ENCODE measurements around the gene FERMT1. TPM values are rescaled to one million over a fixed set of nuclear protein-coding genes. Genes with fewer than 3 reads are reported as not detected.
"Not testable (repeated sequence)": the region's sequence is repeated elsewhere in the genome, so short reads cannot be mapped to it uniquely, and the experiment has no call there.

The FERMT1 gene
- total RNA-seq, 1 donor from 2014 or later, result 1.3 TPM

DNA sequence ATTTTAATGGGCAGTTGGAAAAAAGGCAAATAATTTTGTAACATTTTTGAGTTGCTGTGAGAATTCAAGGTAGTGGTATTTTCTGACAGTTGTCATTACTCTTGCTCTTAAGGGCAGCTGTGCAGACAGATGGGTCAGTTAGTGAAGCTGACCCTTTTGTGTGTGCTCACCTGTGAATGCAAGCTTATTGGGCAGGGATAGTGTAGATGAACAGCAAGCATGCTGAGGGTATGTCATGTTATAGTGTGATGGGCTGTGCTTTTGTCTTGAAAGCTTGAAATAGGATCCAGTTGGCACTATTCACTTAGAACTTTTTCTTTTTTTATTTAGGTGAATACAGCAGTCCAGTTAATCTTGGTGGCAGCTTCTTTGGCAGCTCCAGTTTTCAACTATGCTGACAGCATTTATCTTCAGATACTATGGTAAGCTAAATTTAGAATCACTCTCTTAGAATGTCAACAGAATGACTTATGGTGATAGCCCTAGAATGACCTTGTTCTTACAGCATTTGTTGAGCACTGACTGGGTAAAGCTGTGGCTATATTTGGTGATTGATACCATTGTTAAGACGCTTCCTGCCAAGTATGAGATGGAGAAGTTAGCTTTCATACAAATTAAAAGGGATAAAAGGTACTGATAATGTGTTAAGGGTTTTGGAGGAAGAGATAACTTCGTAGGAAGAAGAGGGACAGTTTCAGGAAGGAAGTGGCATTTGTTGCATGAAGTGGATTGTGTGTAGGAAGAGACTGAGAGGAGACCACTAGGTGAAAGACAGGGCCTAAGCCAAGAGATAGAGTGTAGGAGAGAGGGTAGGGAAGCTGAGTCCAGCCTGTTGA is 88.5 kb downstream of the FERMT1 start:
- H3K27ac ChIP-seq, result no peak overlapping the region
- H4K20me1 ChIP-seq (ENCODE audit: low read depth), result peaks cover 25% of the 10 kb centered on the region
- Mint-ChIP-seq H3K36me3 (peaks cover 21% of the 10 kb centered on the region), H3K27me3 (ENCODE audit: insufficient read depth, low read depth) (peaks cover under 1% of the 10 kb centered on the region), H3K9me3 (no peaks in the 10 kb centered on the region), H3K4me1 (peaks cover 12% of the 10 kb centered on the region), H3K27ac (no peak overlapping the region), H3K4me3 (no peak overlapping the region)
- DNase-seq (ENCODE audit: low spot score), result no peak
- H3K4me3 ChIP-seq, result no peak overlapping the region
- H3K9me3 ChIP-seq (ENCODE audit: low read depth), result no peaks in the 10 kb centered on the region
- H3F3A ChIP-seq (ENCODE audit: low read depth), result no peaks in the 10 kb centered on the region
- H3K9ac ChIP-seq, result no peak overlapping the region
- peaks cover 9% of the 10 kb centered on the region for H3K36me3 ChIP-seq
- no peaks in the 10 kb centered on the region for H3K4me1 ChIP-seq
- TF ChIP-seq EZH2 (IDR thresholded peaks at IDR 0.05), result no peak
- TF ChIP-seq, protein P1, sequence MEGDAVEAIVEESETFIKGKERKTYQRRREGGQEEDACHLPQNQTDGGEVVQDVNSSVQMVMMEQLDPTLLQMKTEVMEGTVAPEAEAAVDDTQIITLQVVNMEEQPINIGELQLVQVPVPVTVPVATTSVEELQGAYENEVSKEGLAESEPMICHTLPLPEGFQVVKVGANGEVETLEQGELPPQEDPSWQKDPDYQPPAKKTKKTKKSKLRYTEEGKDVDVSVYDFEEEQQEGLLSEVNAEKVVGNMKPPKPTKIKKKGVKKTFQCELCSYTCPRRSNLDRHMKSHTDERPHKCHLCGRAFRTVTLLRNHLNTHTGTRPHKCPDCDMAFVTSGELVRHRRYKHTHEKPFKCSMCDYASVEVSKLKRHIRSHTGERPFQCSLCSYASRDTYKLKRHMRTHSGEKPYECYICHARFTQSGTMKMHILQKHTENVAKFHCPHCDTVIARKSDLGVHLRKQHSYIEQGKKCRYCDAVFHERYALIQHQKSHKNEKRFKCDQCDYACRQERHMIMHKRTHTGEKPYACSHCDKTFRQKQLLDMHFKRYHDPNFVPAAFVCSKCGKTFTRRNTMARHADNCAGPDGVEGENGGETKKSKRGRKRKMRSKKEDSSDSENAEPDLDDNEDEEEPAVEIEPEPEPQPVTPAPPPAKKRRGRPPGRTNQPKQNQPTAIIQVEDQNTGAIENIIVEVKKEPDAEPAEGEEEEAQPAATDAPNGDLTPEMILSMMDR (IDR thresholded peaks at IDR 0.05), result no peak
- no peak for TF ChIP-seq EZH2phosphoT487 (IDR thresholded peaks at IDR 0.05)
- H3K27me3 ChIP-seq, result no peaks in the 10 kb centered on the region
- H3K79me2 ChIP-seq (ENCODE audit: low read depth), result no peaks in the 10 kb centered on the region
- H2AFZ ChIP-seq (replicated peaks), result no peak overlapping the region
- H3K4me2 ChIP-seq, result no peak overlapping the region

DNA sequence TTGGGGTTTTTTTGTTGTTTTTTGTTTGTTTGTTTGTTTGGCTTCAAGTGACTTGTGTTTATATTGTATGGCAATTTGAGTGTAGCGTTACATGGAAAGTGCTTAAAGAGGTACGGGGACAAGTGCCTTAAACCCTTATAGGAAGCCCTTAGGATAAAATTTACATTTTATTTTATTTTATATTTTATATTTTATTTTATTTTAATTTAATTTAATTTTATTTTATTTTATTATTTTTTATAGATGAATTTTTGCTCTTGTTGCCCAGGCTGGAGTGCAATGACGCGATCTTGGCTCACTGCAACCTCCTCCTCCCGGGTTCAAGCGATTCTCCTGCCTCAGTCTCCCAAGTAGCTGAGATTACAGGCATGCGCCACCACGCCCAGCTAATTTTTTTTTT is 89.9 kb downstream of the FERMT1 start:
- not testable (repeated sequence) for H3K27ac Mint-ChIP-seq; H3K4me3 ChIP-seq; H3K4me2 ChIP-seq; H3K27me3 ChIP-seq; DNase-seq (ENCODE audit: low spot score); H3K9me3 Mint-ChIP-seq; H2AFZ ChIP-seq (replicated peaks); H3K27ac ChIP-seq; H3K9me3 ChIP-seq (ENCODE audit: low read depth); H3K9ac ChIP-seq; H3F3A ChIP-seq (ENCODE audit: low read depth); H3K4me3 Mint-ChIP-seq; H3K36me3 ChIP-seq; H3K4me1 Mint-ChIP-seq; H3K4me1 ChIP-seq; H3K79me2 ChIP-seq (ENCODE audit: low read depth); H3K27me3 Mint-ChIP-seq (ENCODE audit: insufficient read depth, low read depth)
- peaks cover 13% of the 10 kb centered on the region for H4K20me1 ChIP-seq (ENCODE audit: low read depth)
- peaks cover 20% of the 10 kb centered on the region for H3K36me3 Mint-ChIP-seq

DNA sequence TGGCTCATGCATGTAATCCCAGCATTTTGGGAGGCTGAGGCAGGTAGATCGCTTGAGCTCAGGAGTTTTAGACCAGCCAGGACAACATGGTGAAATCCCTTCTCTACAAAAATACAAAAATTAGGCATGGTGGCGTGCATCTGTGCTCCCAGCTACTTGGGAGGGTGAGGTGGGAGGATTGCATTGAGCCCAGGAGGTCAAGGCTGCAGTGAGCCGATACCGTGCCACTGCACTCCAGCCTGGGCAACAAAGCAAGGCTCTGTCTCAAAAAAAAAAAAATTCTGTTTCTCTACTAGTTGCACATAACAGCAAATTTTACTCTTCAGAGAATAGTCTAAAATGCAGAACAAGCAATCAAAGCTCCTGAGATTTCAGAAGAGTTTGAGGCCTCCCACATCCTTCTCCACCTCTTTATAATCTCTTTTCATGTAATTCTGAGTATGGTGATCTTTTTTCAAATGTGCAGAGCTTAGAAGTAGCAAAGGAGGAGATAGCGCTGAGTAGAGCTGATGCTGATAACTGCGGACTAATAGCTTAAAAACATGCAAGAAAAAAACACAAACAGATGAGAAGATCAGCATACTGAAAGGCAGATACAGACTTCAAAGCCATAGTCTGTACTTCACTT is 92.3 kb downstream of the FERMT1 start:
- no peaks in the 10 kb centered on the region for H3F3A ChIP-seq (ENCODE audit: low read depth)
- Mint-ChIP-seq H3K9me3 (peaks cover 4% of the 10 kb centered on the region), H3K4me3 (no peak overlapping the region), H3K4me1 (no peaks in the 10 kb centered on the region), H3K27me3 (ENCODE audit: insufficient read depth, low read depth) (peaks cover 2% of the 10 kb centered on the region), H3K36me3 (peaks cover 26% of the 10 kb centered on the region), H3K27ac (no peak overlapping the region)
- H2AFZ ChIP-seq (replicated peaks), result no peak overlapping the region
- H3K27ac ChIP-seq, result no peak overlapping the region
- H3K36me3 ChIP-seq, result peaks cover 4% of the 10 kb centered on the region
- H3K4me3 ChIP-seq, result no peak overlapping the region
- no peaks in the 10 kb centered on the region for H3K27me3 ChIP-seq
- no peak overlapping the region for H3K4me2 ChIP-seq
- TF ChIP-seq EZH2phosphoT487 (IDR thresholded peaks at IDR 0.05), result no peak
- no peak for TF ChIP-seq EZH2 (IDR thresholded peaks at IDR 0.05)
- TF ChIP-seq, protein P1 (IDR thresholded peaks at IDR 0.05), result no peak
- H4K20me1 ChIP-seq (ENCODE audit: low read depth), result peaks cover 3% of the 10 kb centered on the region
- H3K9me3 ChIP-seq (ENCODE audit: low read depth), result no peaks in the 10 kb centered on the region
- H3K79me2 ChIP-seq (ENCODE audit: low read depth), result no peaks in the 10 kb centered on the region
- no peak overlapping the region for H3K9ac ChIP-seq
- no peak for DNase-seq (ENCODE audit: low spot score)
- no peaks in the 10 kb centered on the region for H3K4me1 ChIP-seq

DNA sequence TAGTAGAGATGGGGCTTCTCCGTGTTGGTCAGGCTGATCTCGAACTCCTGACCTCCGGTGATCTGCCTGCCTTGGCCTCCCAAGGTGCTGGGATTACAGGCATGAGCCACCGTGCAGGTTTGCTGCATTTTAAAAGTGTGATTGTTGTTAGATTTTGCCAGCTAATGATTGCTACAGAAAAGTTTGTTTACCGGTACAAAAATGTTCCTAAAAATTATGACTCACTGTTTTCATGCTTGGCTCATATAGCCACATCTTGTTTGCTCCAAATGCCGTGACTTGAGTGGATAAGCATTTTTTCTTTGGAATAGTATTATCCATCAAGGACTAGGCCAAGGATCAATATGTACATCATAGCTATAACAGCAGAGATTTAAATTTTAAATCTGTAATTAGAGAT is 93.3 kb downstream of the FERMT1 start:
- TF ChIP-seq, protein P1 (IDR thresholded peaks at IDR 0.05), result no peak
- TF ChIP-seq EZH2phosphoT487 (IDR thresholded peaks at IDR 0.05) (no peak), EZH2 (IDR thresholded peaks at IDR 0.05) (no peak)
- Mint-ChIP-seq H3K27ac (no peak overlapping the region), H3K36me3 (peaks cover 30% of the 10 kb centered on the region), H3K9me3 (peaks cover 13% of the 10 kb centered on the region), H3K4me1 (no peaks in the 10 kb centered on the region), H3K27me3 (ENCODE audit: insufficient read depth, low read depth) (peaks cover 2% of the 10 kb centered on the region), H3K4me3 (no peak overlapping the region)
- peaks cover 6% of the 10 kb centered on the region for H3K9me3 ChIP-seq (ENCODE audit: low read depth)
- H3K79me2 ChIP-seq (ENCODE audit: low read depth), result no peaks in the 10 kb centered on the region
- peaks cover 4% of the 10 kb centered on the region for H3K36me3 ChIP-seq
- DNase-seq (ENCODE audit: low spot score), result no peak
- no peak overlapping the region for H3K27ac ChIP-seq
- H3F3A ChIP-seq (ENCODE audit: low read depth), result no peaks in the 10 kb centered on the region
- H4K20me1 ChIP-seq (ENCODE audit: low read depth), result peaks cover 3% of the 10 kb centered on the region
- H3K4me1 ChIP-seq, result no peaks in the 10 kb centered on the region
- H3K9ac ChIP-seq, result no peak overlapping the region
- no peak overlapping the region for H3K4me2 ChIP-seq
- no peak overlapping the region for H2AFZ ChIP-seq (replicated peaks)
- no peaks in the 10 kb centered on the region for H3K27me3 ChIP-seq
- no peak overlapping the region for H3K4me3 ChIP-seq

Data from neural progenitor cell (in vitro differentiated cells).